K562 (cell line): Measurements from ENCODE around the gene GNAZ. TPM values are rescaled to one million over a fixed set of nuclear protein-coding genes. Genes with fewer than 3 reads are reported as not detected.

Experiments
- BCOR ChIP-seq: fragments of 450-650 bp; IDR thresholded peaks from 2 replicates; pipeline ENCODE4 v1.6.1; 2016
- GTF2F1 ChIP-seq: IDR thresholded peaks from 2 replicates; pipeline ENCODE4 v1.6.1; 2011; ENCODE audit warnings: low read depth, low read length, improper control_type of control experiment
- HDAC3 ChIP-seq: fragments of 450-650 bp; IDR thresholded peaks from 2 replicates; pipeline ENCODE4 v1.6.1; 2018; ENCODE audit warnings: borderline replicate concordance, mild to moderate bottlenecking, moderate library complexity; ENCODE audit not compliant: partially characterized antibody
- HMG20A ChIP-seq: fragments of 450-650 bp; formaldehyde crosslinking; conservative IDR thresholded peaks from 2 replicates; pipeline ENCODE4 v1.4.0; 2020; ENCODE audit warnings: mild to moderate bottlenecking, mixed read lengths
- MBD2 ChIP-seq: sonication (generic); IDR thresholded peaks from 2 replicates; pipeline ENCODE4 v1.6.1; 2016; ENCODE audit warnings: low read depth, borderline replicate concordance
- REST ChIP-seq, 2 experiments: fragments of 450-650 bp; formaldehyde crosslinking in 1 of 2; IDR thresholded peaks; 2 replicates each; pipeline versions ENCODE4 v1.4.0 to v1.6.1; 2014 to 2020; ENCODE audit warnings: mild to moderate bottlenecking in 2 of 2, borderline replicate concordance in 1 of 2, low read depth in 1 of 2
- SAFB ChIP-seq: fragments of 200-400 bp; formaldehyde crosslinking; IDR thresholded peaks from 2 replicates; pipeline ENCODE4 v1.6.1; 2017; ENCODE audit warnings: low read depth, low read length, borderline replicate concordance
- SAFB2 ChIP-seq: fragments of 200-400 bp; formaldehyde crosslinking; IDR thresholded peaks from 2 replicates; pipeline ENCODE4 v1.6.1; 2018; ENCODE audit warnings: borderline replicate concordance, low read length, low read depth, moderate library complexity; ENCODE audit not compliant: severe bottlenecking
- SLC30A9 ChIP-seq: fragments of 250-450 bp; sonication (Bioruptor Pico); IDR thresholded peaks from 2 replicates; pipeline ENCODE4 v1.8.0; 2022; ENCODE audit warnings: mild to moderate bottlenecking, moderate library complexity
- SMARCA4 ChIP-seq: fragments of 450-650 bp; IDR thresholded peaks from 2 replicates; pipeline ENCODE4 v1.6.1; 2016
- TAF15 ChIP-seq: fragments of 200-400 bp; formaldehyde crosslinking; IDR thresholded peaks from 2 replicates; pipeline ENCODE4 v1.6.1; 2017; ENCODE audit warnings: mild to moderate bottlenecking, low read depth, low read length, moderate library complexity
- TEAD4 ChIP-seq, 2 experiments: sonication (generic) in 1 of 2; formaldehyde crosslinking in 1 of 2; IDR thresholded peaks; 2 replicates each; pipeline versions ENCODE4 v1.6.1 to v1.8.0; 2012 to 2022; ENCODE audit warnings: borderline replicate concordance in 1 of 2, inconsistent platforms in 1 of 2, low read length in 1 of 2, mild to moderate bottlenecking in 1 of 2, missing genetic modification reagents in 1 of 2
- USF2 ChIP-seq: sonication (generic); formaldehyde crosslinking; IDR thresholded peaks from 2 replicates; pipeline ENCODE4 v1.5.0; 2020; ENCODE audit warnings: missing genetic modification reagents
- ZNF644 ChIP-seq: fragments of 200-800 bp; sonication (Bioruptor generic); IDR thresholded peaks from 2 replicates; pipeline ENCODE4 v1.6.1; 2016; ENCODE audit warnings: low read depth, missing genetic modification characterization, missing compliant biosample characterization
- polyA plus RNA-seq, 8 experiments: library from polyadenylated mRNA; depleted of rRNA in 4 of 8; stranded (reverse) in 5 of 8; unstranded in 3 of 8; fragments of >200 nt; fragmentation: Nextera tagmentation in 2 of 8; fragmentation: Illumina TruSeq in 1 of 8; extraction: Ambion mirVana in 2 of 8; extraction: Trizol in 1 of 8; gene quantifications; 2 replicates each; pipeline versions ENCODE4 v1.2.1 to v1.2.3, GENCODE V29; 2011 to 2014; ENCODE audit warnings: inconsistent platforms in 1 of 8, missing spikeins in 1 of 8
- total RNA-seq, 7 experiments: library from RNA; depleted of rRNA in 6 of 7; stranded (reverse); fragments of >200 nt in 6 of 7; fragmentation: Illumina TruSeq in 2 of 7; extraction: Trizol in 2 of 7; gene quantifications; 2 replicates each; pipeline versions ENCODE4 v1.2.1 to v1.2.3, GENCODE V29; 2011 to 2021; ENCODE audit warnings: low replicate concordance in 1 of 7
- TF ChIP-seq, protein P1 (sequence below): sonication (generic); formaldehyde crosslinking; IDR thresholded peaks from 2 replicates; pipeline ENCODE4 v1.9.0; 2022; ENCODE audit warnings: mild to moderate bottlenecking, missing genetic modification reagents
- TF ChIP-seq, protein P2 (sequence below): fragments of 250-450 bp; sonication (Bioruptor Pico); IDR thresholded peaks from 2 replicates; pipeline ENCODE4 v1.8.0; 2021; ENCODE audit warnings: mild to moderate bottlenecking, moderate library complexity

The GNAZ gene
- total and polyA plus RNA-seq, 9 of the 15 experiments (the other 6 are each of a cell fraction or from before 2014, with no cell fraction given) = 0.04 to 0.22 (median 0.13) TPM; not detected in 3

- TF ChIP-seq, protein P1, sequence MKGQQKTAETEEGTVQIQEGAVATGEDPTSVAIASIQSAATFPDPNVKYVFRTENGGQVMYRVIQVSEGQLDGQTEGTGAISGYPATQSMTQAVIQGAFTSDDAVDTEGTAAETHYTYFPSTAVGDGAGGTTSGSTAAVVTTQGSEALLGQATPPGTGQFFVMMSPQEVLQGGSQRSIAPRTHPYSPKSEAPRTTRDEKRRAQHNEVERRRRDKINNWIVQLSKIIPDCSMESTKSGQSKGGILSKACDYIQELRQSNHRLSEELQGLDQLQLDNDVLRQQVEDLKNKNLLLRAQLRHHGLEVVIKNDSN (CRISPR knock-in tag) = peak; percentile 54; the same call in 1 of the 2 replicates
- TF ChIP-seq SMARCA4 (no peak), SAFB (no peak), HDAC3 (no peak), REST (IDR thresholded peaks at IDR 0.05; ENCODE audit: borderline replicate concordance) (no peak), REST (CRISPR knock-in tag; IDR thresholded peaks at IDR 0.05; ENCODE audit: low read depth) (no peak), ZNF644 (tag) (no peak), USF2 (CRISPR knock-in tag) (no peak), SAFB2 (no peak), HMG20A (no peak), BCOR (no peak), TAF15 (no peak), GTF2F1 (0 out of 2 replicates have a peak, but pooled peaks have one; percentile 9), SLC30A9 (no peak), MBD2 (peak; percentile 25; the same call in 1 of the 2 replicates), TEAD4 (IDR thresholded peaks at IDR 0.05; ENCODE audit: low read length) (no peak), TEAD4 (CRISPR knock-in tag; IDR thresholded peaks at IDR 0.05; ENCODE audit: borderline replicate concordance) (peak; percentile 64; the same call in 1 of the 2 replicates)
- TF ChIP-seq, protein P2, sequence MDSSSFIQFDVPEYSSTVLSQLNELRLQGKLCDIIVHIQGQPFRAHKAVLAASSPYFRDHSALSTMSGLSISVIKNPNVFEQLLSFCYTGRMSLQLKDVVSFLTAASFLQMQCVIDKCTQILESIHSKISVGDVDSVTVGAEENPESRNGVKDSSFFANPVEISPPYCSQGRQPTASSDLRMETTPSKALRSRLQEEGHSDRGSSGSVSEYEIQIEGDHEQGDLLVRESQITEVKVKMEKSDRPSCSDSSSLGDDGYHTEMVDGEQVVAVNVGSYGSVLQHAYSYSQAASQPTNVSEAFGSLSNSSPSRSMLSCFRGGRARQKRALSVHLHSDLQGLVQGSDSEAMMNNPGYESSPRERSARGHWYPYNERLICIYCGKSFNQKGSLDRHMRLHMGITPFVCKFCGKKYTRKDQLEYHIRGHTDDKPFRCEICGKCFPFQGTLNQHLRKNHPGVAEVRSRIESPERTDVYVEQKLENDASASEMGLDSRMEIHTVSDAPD (CRISPR knock-in tag) = no peak
Observed at GRCh38 chr22:23053912-23054530, 16.3 kb upstream of the GNAZ start (continued).
